SIG-M5 treated with dmso at 0.1 percent for 504 hours (cell line): ENCODE data around the gene MYCN.
"Not testable (repeated sequence)": the region's sequence is repeated elsewhere in the genome, so short reads cannot be mapped to it uniquely, and the experiment has no call there.

ENCODE experiments used
- DNase-seq: peaks from one replicate; lab custom pipeline; 2025; ENCODE audit not compliant: unreplicated experiment; lab: John Stamatoyannopoulos, UW

The MYCN gene

DNA sequence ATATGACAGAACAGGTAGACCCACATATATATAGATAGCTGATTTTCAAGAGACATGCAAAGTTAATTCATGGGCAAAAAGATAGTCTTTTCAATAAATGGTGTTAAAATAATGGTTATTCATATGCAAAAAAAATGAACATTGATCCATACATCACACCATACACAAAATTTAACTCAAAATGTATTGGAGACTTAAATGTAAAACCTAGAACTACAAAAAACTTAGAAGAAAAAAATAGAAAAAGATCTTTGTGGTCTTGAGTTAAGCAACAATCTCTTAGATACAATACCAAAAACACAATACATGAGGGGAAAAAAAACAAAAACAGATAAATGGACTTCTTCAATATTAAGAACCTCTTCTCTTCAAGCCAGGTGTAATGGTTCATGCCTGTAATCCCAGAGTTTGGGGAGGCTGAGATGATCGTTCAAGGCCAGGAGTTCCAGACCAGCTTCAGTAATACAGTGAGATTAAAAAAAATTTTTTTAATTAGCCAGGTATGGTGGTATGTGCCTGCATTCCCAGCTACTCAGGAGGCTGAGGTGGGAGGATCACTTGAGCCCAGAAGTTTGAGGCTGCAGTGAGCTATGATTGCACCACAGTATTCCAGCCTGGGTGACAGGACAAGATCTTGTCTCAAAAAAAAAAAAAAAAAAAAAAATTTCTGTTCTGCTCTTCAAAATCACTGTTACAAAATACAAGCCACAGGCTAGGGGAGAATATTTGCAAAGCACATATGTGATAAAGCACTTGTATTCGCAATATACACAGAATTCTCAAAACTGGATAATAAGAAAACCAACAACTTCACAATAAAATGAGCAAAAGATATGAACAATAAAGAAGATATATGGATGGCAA lies 32.7 kb upstream of the MYCN start:
- DNase-seq, result no peak

- DNase-seq, result no peak
These were observed 32.0 kb upstream of the MYCN start for GRCh38 chr2:15908371-15908770.

DNA sequence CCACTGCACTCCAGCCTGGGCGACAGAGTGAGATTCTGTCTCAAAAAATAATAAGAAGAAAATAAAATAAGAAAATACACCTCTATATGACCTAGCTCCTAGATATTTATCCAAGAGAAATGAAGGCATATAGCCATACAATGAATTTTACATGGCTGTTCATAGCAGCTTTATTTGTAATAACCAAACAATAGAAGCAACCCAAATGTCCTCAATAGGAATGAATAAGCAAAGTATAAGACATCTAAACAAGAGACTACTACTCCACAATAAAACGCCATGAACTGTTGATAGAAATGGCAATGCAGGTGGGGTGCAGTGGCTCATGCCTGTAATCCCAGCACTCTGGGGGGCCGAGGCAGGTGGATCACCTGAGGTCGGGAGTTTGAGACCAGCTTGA lies 31.2 kb upstream of the MYCN start:
- DNase-seq, result no peak

DNA sequence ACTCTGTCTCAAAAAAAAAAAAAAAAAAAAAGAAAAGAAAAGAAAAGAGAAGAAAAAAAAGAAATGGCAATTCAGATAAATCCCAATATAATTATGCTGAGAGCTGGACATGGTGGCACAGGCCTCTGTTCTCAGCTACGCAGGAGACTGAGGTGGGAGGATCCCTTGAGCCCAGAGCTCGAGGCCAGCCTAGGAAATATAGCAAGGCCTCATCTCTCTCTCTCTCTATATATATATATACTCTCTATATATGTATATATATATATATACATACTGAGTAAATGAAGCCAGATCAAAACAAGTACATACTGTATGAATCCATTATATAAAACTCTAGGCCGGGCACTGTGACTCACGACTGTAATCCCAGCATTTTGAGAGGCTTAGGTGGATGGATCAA lies 30.6 kb upstream of the MYCN start:
- no peak for DNase-seq

DNA sequence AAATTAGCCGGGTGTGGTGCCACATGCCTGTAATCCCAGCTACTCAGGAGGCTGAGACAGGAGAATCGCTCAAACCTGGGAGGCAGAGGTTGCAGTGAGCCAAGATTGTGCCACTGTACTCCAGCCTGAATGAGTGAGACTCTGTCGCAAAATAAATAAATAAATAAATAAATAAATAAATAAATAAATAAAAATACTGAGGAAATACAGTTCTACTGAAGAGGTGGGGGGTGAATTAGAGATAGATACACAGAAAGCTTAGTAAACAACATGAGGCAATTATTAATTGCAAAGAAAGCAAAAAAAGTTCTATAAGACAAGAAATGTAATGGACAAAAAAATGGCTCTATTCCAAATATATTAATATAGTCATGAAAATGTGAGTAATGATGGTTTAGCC lies 29.1 kb upstream of the MYCN start:
- DNase-seq, result not testable (repeated sequence)

DNA sequence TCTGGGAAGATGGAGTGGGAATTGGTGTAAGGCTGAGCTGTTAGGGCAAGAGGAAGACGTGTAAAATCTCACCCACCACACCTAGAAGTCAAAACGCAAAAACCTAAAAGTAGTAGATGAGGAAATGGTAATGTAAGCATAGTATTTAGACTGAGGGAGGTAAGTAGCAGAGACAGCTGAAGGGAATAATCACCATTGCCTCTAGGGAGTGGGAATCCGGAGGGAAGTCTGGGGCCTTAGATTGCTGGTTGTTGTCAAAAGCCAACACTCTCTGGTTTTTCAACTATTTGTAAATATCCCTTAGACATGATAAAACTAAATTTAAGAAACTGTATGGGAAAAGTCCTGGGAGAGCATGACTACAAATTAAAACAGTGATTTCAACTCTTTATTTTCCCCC lies 28.7 kb upstream of the MYCN start:
- DNase-seq, result no peak

DNA sequence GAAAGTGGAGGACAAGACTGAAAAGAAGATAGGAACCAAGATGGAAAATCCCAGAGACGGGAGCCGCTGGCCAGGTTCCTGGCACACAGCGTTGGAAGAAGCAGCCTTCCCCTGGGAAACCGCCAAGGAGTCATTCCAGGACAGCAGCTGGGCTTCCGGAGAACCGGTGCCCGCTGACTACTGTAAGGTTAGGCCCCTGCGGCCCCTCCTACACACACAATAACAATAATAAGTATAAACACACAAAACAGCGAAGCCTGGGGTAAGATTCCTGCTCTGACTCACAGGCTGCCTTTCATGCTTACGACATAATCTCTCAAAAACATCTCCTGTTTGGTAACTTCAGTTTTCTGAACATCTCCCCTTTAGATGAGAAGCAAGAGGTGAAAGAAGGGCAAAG lies 28.1 kb upstream of the MYCN start:
- DNase-seq, result no peak

DNA sequence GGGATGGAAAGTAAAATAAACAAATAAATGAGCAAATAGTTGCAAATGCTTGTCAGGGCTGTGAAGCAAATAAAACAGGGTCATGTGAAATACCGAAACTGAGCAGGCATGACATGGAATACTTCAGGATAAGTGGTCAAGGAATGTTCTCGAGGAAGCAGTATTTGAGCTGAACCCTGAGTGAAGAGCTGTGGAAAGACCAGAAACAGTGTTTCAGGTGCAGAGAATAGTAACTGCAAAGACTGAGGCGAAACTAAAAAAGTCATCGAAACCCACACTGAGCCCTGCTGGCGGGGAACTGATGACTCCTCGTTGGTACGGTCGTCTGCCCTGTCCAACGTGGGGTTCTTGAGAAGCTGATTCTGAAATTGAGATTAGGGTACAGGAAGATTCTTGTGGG lies 27.2 kb upstream of the MYCN start:
- DNase-seq, result no peak

DNA sequence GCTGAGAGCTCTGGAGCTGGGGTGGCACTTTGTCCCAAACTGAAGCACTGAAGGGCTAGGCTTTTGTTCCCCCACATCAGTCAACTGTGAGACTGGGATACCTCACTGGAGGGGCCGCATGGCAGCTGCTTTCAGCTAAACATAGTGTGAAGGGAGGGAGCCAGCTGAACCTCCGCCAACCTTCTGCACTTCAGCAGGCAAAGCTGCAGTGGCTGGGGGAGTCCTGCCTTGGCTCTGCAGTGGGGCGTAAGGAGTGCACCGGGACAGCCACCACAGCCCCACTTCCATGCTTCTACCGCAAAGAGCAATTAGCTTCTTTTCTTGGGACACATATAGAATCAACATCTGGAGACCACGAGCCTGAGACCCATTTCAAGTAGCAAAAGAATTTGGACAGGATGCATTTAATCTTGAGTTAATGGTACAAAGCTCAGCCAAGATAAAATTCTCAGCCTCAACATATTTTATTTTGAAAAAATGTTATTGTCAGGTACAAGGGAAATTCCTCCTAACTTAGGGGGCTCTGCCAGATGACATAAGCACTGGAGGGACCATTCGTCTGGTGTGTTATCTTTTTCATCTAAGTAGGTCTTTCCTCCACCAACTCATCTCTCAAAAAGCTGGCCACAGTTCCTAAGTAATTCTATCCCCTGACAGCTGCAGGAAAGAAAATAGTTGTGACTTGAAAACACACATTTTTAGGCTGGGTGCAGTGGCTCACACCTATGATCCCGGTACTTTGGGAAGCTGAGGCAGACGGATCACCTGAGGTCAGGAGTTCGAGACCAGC lies 25.6 kb upstream of the MYCN start:
- no peak for DNase-seq

- DNase-seq, result not testable (repeated sequence)
These were observed 24.8 kb upstream of the MYCN start for GRCh38 chr2:15915546-15915945.

GRCh38 chr2:15916336-15916735 lies 24.0 kb upstream of the MYCN start:
- DNase-seq, result no peak

- no peak for DNase-seq
These were observed 21.5 kb upstream of the MYCN start for GRCh38 chr2:15918761-15919356.

GRCh38 chr2:15919716-15920434 lies 20.5 kb upstream of the MYCN start:
- DNase-seq, result no peak

DNA sequence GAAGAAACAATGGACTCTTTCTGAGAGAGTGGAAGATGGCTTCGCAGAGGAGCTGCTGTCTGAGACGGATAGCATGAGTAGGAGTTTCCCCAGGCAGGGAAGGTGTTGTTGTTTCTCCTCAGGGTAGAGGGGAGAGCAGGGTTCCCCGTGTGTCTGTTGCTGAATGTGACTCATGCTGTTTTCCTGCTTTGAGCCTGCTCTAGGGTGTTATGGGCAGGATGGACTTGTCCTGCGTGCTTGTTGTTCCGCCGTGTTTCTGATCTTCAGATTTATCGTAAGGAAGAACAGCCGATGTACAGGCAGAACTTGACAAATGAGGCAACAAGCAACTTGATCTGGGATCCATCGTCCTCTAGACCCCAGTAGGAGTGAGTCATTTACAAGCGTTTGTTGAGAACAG lies 19.7 kb upstream of the MYCN start:
- DNase-seq, result no peak

- DNase-seq, result no peak
These were observed 16.8 kb upstream of the MYCN start for GRCh38 chr2:15923597-15923996.

DNA sequence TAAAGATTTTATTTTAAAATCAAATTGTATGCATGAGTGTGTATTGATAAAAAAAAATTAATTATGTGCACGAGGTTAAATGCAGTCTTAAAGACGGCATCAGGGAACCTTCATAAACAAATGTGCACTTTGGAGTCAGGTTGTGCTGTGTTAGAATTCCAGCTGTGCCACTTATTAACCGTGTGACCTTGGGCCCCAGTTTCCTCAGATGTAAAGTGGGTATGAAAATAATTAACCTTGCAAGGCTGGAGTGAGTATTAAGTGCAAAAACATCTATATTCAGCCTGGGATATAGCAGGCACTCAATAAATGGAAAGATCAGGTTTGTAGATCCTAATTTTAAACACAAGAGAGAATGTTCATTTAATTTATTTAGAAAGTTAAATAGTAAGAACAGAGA lies 14.5 kb upstream of the MYCN start:
- DNase-seq, result no peak

- DNase-seq, result no peak
These were observed 14.1 kb upstream of the MYCN start for GRCh38 chr2:15926252-15926651.

DNA sequence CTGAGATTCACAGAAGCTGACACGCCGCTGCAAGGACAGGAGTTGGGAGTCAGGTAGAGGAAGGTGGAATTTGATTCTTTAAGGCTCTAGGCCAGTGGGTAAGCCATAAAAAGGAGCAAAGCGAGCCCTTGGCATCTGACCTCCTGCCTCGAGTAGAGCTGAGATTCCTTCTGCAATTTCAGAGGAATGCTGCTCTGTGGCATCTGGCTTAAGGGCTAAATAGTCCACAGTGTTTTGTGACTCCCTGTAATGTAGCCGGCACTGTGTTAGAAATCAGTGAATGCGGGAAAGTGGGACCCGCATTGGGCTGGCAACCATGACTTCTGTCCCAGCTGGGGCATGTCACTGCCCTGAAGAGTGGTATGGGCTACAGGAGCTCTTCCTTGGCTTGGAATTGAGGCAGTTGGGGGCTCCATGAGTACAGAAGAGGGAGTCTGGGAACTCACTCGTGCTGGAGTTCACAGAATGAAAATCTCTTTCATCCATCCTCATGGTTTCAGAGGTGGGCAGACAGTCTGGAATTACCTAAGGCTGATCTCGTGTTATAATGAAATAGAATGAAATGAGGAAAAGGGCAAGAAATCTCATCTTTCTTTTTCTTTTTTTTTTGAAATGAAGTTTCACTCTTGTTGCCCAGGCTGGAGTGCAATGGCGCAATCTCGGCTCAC lies 12.7 kb upstream of the MYCN start:
- no peak for DNase-seq

DNA sequence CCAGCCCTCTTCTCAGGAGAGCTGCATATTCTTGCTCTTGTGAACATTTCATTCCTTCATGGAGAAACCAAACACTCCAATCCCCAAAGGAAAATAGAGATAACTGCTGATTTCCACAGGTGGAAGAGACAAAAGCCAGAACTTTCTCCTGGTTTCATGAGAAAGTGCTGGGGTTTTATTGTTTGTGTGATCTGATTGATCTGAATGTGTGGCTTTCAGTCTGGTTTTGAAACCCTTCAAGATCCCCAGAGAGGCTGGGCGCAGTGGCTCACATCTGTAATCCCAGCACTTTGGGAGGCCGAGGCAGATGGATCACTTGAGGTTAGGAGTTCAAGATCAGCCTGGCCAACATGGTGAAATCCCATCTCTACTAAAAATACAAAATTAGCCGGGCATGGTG lies 11.3 kb upstream of the MYCN start:
- DNase-seq, result not testable (repeated sequence)

DNA sequence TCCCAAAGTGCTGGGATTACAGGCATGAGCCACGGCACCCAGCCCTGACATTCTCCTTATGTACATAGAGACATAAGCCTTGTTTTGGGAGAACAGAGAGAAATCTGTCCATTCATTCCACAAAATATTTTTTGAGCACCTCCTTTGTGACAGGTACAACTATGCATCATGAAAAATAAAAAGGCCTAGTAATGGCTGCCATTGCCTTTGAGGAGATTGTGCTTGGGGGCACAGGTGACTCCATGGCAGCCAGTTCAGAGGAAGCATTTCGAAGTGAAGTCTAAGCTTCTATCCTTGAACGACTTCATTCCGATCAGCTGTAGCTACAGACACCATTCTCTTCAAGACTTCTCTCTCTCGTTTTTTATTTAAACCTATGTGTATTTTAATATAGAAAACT lies 10.5 kb upstream of the MYCN start:
- DNase-seq, result no peak
